K562 treated with DMSO at 1 percent for 24 hours (cell line): Measurements from ENCODE around the gene MFAP4. TPM values are rescaled to one million over a fixed set of nuclear protein-coding genes. Genes with fewer than 3 reads are reported as not detected.

ENCODE experiments used
- total RNA-seq: library from RNA; unstranded; fragments of 300-600 nt; gene quantifications from 2 replicates; pipeline ENCODE4 v1.2.3, GENCODE V29; 2022; ENCODE audit warnings: low read depth; ENCODE audit not compliant: insufficient read depth

MFAP4 gene, protein sequence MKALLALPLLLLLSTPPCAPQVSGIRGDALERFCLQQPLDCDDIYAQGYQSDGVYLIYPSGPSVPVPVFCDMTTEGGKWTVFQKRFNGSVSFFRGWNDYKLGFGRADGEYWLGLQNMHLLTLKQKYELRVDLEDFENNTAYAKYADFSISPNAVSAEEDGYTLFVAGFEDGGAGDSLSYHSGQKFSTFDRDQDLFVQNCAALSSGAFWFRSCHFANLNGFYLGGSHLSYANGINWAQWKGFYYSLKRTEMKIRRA
- total RNA-seq, result 0.47 TPM in 1 of 2 replicates, not detected in the other

GRCh38 chr17:19386974-19387920 lies at the start of gene MFAP4:
Gene MFAP4, minus strand, starts transcription at chr17:19387190. Its CDS starts 35 bp downstream, at chr17:19387155.

DNA sequence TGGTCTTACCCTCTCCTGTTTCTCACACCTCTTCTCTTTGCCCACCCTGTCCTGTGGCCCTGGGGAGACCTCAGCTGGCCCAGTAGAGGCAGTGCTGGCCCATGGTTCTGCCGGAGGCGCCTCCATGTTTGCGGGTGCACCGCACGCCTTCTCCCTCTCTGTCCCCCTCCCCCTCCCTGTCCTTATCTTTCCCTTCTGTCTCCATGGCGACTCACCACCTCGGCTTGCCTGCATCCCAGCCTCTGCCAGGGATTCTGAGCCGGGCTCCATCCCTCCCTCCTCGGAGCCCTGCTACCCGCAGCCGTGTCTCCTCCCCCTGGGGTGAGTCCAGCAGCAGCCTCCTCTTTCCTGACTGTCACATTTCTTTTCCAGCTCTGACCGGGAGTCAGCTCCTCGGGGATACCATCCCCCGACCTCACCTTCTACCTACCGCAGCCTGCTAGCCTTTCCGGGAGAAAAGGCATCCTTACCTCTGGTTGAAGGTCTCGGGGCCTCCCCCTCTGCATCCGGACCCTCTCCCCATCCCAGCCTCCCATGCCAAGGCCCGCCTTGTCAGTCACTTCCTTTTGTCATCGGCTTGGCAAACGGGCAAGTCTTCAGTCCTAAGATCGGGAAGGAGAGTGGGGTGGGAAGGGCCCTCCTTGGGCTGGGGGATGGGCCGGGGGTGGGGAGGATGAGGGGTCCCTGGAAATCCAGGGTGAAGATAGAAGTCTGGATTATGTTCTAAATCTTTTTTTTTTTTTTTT lies 24.1 kb upstream of the MFAP4 start, which contains the start of gene RNF112:
TSS of gene RNF112 (plus strand) at position 358 of the 746 bp plus-strand sequence. CDS start at position 535, 177 bp downstream.

DNA sequence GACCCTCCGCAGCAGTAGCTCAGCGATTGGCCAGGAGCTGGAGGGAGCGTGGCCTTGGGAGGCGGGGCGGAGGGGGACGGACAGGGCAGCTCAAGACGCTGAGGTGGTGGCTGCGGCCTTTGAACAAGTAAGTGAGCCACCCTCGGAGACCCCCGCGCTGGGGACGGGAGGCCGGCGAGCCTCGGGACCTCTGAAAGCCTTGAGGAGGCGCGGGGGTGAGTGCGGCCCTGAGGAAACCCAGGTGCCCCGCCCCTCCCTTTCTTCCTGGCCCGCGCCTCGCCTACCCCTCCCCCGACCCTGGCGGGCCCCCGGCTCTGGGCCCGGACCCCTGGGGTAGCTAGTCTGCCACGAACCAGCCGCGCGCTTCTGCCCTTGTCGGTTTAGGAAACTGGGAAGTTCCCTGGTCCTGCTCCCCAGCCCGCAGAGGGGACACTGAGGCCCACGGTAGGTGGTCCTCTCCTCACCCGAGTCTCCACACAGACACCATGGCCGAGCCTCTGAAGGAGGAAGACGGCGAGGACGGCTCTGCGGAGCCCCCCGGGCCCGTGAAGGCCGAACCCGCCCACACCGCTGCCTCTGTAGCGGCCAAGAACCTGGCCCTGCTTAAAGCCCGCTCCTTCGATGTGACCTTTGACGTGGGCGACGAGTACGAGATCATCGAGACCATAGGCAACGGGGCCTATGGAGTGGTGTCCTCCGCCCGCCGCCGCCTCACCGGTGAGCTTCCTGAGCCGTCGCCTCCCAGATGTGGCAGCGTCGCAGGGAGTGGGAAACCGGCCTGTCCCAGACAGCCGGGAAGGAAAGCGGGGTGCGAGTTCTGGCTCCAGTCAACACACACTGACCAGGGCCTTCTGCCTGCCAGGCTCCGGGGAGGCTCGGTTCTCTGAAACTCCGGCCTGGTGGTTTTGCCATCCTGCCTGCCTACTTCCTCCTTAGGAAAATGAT lies 8.3 kb downstream of the MFAP4 start, which contains the start of gene MAPK7:
TSS of gene MAPK7 (plus strand) at position 83 of the 945 bp plus-strand sequence. CDS start at position 486, 403 bp downstream.

GRCh38 chr17:19362277-19363113 lies 24.5 kb downstream of the MFAP4 start, which contains the start of gene B9D1:
Gene B9D1, minus strand, starts transcription at chr17:19362723. Its CDS starts 154 bp downstream, at chr17:19362569.

Other genes with a start within 250 kb of the MFAP4 start
- 10.4 and 23.4 TPM in 2 replicates for gene EPN2, start 149.8 kb downstream of the MFAP4 start, total RNA-seq
- gene B9D1, start 24.5 kb downstream of the MFAP4 start, total RNA-seq, result 12.0 and 15.1 TPM in 2 replicates
- gene MAPK7, start 8.7 kb downstream of the MFAP4 start, total RNA-seq, result 7.3 and 9.2 TPM in 2 replicates
- gene RNF112, start 24.0 kb upstream of the MFAP4 start, total RNA-seq, result not detected in 2 replicates
- not detected in 2 replicates for gene SLC47A1, start 146.7 kb upstream of the MFAP4 start, total RNA-seq